Measurements from ENCODE around the gene TAF8.

DNA sequence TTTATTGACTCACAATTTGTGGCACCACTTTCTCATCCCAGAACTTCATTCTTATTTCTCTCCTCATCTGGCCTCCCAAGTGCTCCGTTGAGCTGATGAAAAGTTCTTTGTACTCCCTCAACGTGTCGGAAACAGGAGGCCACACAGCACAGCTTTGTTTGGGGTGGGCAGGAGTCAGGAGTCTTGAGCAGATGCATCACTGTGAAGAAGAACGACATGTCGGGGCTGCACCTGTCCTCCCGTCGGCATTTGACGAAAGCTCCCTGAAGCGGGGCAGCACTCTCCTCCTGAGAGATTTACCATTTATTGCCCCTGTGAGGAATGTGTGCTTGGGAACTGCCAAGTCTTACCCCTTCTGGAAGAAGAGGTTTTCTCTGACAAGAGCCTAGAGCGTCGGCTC is 28.1 kb downstream of the TAF8 start:
- TF ChIP-seq ZNF565 (CRISPR knock-in tag; conservative IDR thresholded peaks at IDR 0.05; ENCODE audit: low read depth) (no peak), ZC3H10 (CRISPR knock-in tag; IDR thresholded peaks at IDR 0.05) (no peak), SNAI2 (CRISPR knock-in tag; IDR thresholded peaks at IDR 0.05) (no peak)
- TF ChIP-seq, protein P1, sequence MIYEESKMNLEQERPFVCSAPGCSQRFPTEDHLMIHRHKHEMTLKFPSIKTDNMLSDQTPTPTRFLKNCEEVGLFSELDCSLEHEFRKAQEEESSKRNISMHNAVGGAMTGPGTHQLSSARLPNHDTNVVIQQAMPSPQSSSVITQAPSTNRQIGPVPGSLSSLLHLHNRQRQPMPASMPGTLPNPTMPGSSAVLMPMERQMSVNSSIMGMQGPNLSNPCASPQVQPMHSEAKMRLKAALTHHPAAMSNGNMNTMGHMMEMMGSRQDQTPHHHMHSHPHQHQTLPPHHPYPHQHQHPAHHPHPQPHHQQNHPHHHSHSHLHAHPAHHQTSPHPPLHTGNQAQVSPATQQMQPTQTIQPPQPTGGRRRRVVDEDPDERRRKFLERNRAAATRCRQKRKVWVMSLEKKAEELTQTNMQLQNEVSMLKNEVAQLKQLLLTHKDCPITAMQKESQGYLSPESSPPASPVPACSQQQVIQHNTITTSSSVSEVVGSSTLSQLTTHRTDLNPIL (CRISPR knock-in tag; IDR thresholded peaks at IDR 0.05; ENCODE audit: low read depth): no peak
- TF ChIP-seq, protein P2, sequence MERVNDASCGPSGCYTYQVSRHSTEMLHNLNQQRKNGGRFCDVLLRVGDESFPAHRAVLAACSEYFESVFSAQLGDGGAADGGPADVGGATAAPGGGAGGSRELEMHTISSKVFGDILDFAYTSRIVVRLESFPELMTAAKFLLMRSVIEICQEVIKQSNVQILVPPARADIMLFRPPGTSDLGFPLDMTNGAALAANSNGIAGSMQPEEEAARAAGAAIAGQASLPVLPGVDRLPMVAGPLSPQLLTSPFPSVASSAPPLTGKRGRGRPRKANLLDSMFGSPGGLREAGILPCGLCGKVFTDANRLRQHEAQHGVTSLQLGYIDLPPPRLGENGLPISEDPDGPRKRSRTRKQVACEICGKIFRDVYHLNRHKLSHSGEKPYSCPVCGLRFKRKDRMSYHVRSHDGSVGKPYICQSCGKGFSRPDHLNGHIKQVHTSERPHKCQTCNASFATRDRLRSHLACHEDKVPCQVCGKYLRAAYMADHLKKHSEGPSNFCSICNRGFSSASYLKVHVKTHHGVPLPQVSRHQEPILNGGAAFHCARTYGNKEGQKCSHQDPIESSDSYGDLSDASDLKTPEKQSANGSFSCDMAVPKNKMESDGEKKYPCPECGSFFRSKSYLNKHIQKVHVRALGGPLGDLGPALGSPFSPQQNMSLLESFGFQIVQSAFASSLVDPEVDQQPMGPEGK (CRISPR knock-in tag; IDR thresholded peaks at IDR 0.05; ENCODE audit: borderline replicate concordance): no peak
